Coronary artery (tissue), 2 donors: ENCODE measurements around the gene GGPS1.
"Not testable (repeated sequence)": the region's sequence is repeated elsewhere in the genome, so short reads cannot be mapped to it uniquely, and the experiment has no call there.

ENCODE experiments used
- DNase-seq: peaks from one replicate; pipeline ENCODE4 v3.0.0-alpha.2; 2017; ENCODE audit warnings: low spot score
- H3K27ac ChIP-seq, 2 donors: fragments of 200-600 bp; sonication (generic); one replicate each; pipeline ENCODE4 v1.5.1; 2016 to 2019
- H3K4me3 ChIP-seq: fragments of 200-600 bp; sonication (generic); 2 replicates; pipeline ENCODE4 v1.5.1; 2016; ENCODE audit warnings: mild to moderate bottlenecking, moderate library complexity
- CTCF ChIP-seq: fragments of 200-600 bp; sonication (generic); IDR thresholded peaks from one replicate; pipeline ENCODE4 v1.5.1; 2019; ENCODE audit warnings: antibody characterized with exemption

The GGPS1 gene

GRCh38 chr1:235328271-235329138 lies at the start of gene GGPS1:
GGPS1 (plus strand) TSS chr1:235328570; CDS start chr1:235335265, 6,695 bp downstream.
- H3K4me3 ChIP-seq = peak within 1 kb of the TSS; percentile 93
- TF ChIP-seq CTCF = no peak
- peak; percentile 99 for DNase-seq
- peak within 1 kb of the TSS; percentile 98 to 99 for H3K27ac ChIP-seq

- no peak overlapping the region for H3K4me3 ChIP-seq
- H3K27ac ChIP-seq = no peak overlapping the region
- DNase-seq = no peak
- no peak for TF ChIP-seq CTCF
Measured at GRCh38 chr1:235278915-235279292, 49.5 kb upstream of the GGPS1 start.

GRCh38 chr1:235279694-235280093 lies 48.7 kb upstream of the GGPS1 start:
- Histone ChIP-seq H3K27ac (no peak overlapping the region), H3K4me3 (no peak overlapping the region)
- no peak for DNase-seq
- no peak for TF ChIP-seq CTCF

- H3K27ac ChIP-seq = no peak overlapping the region
- TF ChIP-seq CTCF = no peak
Measured at GRCh38 chr1:235280467-235280866, 47.9 kb upstream of the GGPS1 start.

GRCh38 chr1:235283636-235284035 lies 44.7 kb upstream of the GGPS1 start:
- H3K4me3 ChIP-seq, DNase-seq, H3K27ac ChIP-seq: not testable (repeated sequence)

More at GRCh38 chr1:235280467-235280866, 47.9 kb upstream of the GGPS1 start:
- no peak for DNase-seq
- no peak overlapping the region for H3K4me3 ChIP-seq

- Histone ChIP-seq H3K4me3 (no peak overlapping the region), H3K27ac (no peak overlapping the region)
- DNase-seq = no peak
- TF ChIP-seq CTCF = no peak
Measured at GRCh38 chr1:235284231-235284769, 44.1 kb upstream of the GGPS1 start.

GRCh38 chr1:235286667-235287066 lies 41.7 kb upstream of the GGPS1 start:
- no peak for TF ChIP-seq CTCF
- DNase-seq = no peak
- H3K27ac ChIP-seq = no peak overlapping the region
- H3K4me3 ChIP-seq = no peak overlapping the region
